Central memory CD8-positive, alpha-beta T cell (primary cell): ENCODE results near the gene RND3.

Source experiments
- ATAC-seq: fragments of 150-1000 bp; cut with Tn5 transposase; replicated peaks from 2 replicates; pipeline ENCODE4 v1.10.0; 2022; ENCODE audit warnings: mild to moderate bottlenecking, moderate FRiP score, moderate number of reproducible peaks; ENCODE audit not compliant: poor library complexity, severe bottlenecking; ENCODE audit errors: extremely low read depth
- DNase-seq, 2 donors: peaks; one replicate each; pipeline ENCODE4 v3.0.0; 2021; ENCODE audit warnings: low spot score in 2 of 2
- H3K27ac Mint-ChIP-seq: one replicate; pipeline ENCODE4 v1.8.0; 2022; ENCODE audit warnings: low read depth, mild to moderate bottlenecking, moderate library complexity, mixed read lengths
- H3K27me3 Mint-ChIP-seq: one replicate; pipeline ENCODE4 v1.8.0; 2022; ENCODE audit warnings: mixed read lengths
- H3K36me3 Mint-ChIP-seq: one replicate; pipeline ENCODE4 v1.8.0; 2022; ENCODE audit warnings: mild to moderate bottlenecking, moderate library complexity, mixed read lengths; ENCODE audit not compliant: insufficient read depth
- H3K4me1 Mint-ChIP-seq: one replicate; pipeline ENCODE4 v1.8.0; 2022; ENCODE audit warnings: mixed read lengths
- H3K4me3 Mint-ChIP-seq: one replicate; pipeline ENCODE4 v1.8.0; 2022; ENCODE audit warnings: mild to moderate bottlenecking, moderate library complexity, mixed read lengths
- H3K9me3 Mint-ChIP-seq: one replicate; pipeline ENCODE4 v1.8.0; 2022; ENCODE audit warnings: mixed read lengths

Gene RND3, protein sequence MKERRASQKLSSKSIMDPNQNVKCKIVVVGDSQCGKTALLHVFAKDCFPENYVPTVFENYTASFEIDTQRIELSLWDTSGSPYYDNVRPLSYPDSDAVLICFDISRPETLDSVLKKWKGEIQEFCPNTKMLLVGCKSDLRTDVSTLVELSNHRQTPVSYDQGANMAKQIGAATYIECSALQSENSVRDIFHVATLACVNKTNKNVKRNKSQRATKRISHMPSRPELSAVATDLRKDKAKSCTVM

DNA sequence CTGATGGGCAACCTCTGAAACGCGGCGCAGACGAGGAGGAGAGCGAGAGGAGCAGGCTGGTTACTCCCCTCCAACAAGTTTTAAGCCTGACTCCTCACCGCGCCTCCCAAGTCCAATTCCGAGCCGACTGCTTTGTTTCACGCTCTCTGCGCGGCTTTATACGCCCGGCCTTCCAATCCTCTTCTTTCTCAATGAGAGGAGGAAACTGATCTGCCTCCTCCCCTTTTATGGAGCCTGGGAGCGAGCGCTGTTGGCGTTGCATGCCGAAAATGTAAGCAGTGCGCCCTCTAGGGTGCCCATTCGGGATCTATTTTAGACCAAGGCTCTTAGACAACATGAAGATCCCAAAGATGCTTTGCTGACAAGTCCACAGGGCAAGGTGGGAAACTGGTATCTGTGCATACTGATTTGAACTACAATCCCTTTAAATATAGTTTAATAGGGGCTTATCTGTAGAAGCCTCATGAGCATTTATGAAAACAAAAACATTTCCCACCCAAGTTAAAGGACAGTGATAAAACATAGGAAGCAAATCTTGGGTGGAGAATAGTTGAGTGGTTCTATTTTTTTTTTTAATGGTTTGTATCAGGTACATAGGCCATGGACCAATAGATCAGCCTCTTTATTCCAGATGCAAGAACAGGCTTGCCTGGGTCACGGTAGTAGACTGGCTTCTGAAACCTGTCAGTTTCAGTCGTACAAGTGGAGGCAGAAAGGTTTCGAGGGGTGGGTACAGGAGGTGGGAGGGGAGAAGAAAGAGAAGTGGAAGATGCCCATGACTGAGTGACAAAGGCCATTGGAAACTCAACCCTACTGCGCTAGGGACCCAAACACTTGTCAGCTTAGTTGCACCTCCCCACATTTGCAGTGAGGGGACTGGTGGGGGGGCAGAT is at the start of gene RND3:
RND3 (minus strand) TSS at position 131 of the 893 bp plus-strand sequence. CDS start 250 bp downstream, outside the sequence.
- no peak for ATAC-seq
- DNase-seq, result no peak
- Mint-ChIP-seq H3K27ac (no peak within 1 kb of the TSS), H3K36me3 (no peaks in the 10 kb centered on the region), H3K27me3 (peaks cover 51% of the 10 kb centered on the region), H3K4me1 (peaks cover 14% of the 10 kb centered on the region), H3K4me3 (peak within 1 kb of the TSS; percentile 31), H3K9me3 (no peaks in the 10 kb centered on the region)

DNA sequence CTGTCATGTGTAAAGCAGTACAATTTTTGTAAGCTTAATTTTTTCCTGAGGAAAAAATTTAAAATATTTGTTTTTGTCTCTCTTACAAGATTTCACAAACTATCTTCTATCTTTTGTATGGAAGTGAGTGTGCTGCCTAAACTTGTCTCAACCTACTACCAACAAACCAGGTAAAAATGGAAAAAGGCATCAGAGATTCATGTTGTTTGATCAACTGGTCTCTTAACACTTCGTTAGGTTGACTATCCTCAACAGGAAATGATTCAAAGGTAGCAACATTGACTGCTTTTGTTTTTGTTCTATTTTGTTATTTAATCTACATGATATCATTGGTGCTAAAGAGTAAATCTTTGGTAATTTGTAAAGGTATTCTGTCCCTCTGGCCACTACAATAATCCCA is 47.7 kb upstream of the RND3 start:
- no peaks in the 10 kb centered on the region for H3K4me1 Mint-ChIP-seq
- no peak overlapping the region for H3K4me3 Mint-ChIP-seq
- no peaks in the 10 kb centered on the region for H3K9me3 Mint-ChIP-seq
- H3K27ac Mint-ChIP-seq, result no peak overlapping the region
- ATAC-seq (no peak), DNase-seq (no peak)
- H3K36me3 Mint-ChIP-seq, result no peaks in the 10 kb centered on the region
- H3K27me3 Mint-ChIP-seq, result no peaks in the 10 kb centered on the region

DNA sequence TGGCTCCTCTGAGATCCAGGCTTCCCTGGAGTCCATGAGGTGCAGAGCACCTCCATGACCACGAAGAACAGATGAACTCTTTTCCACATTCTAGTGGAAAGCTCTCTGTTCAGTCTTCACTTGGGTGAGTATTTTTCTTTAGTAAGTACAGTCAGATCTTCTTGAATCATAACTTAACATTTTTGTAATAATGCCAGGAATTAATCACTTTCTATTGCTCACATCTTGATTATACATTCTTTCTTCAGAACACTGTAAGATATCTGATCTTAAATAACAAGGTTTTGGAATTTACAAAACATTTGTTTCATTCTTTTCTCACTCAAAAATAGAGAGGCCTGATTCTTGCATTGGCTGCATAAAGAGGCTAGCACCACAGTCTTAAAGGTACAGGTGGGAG is 45.4 kb upstream of the RND3 start:
- H3K4me1 Mint-ChIP-seq, result no peaks in the 10 kb centered on the region
- H3K4me3 Mint-ChIP-seq, result no peak overlapping the region
- ATAC-seq (no peak), DNase-seq (no peak)
- H3K36me3 Mint-ChIP-seq, result no peaks in the 10 kb centered on the region
- no peaks in the 10 kb centered on the region for H3K9me3 Mint-ChIP-seq
- no peaks in the 10 kb centered on the region for H3K27me3 Mint-ChIP-seq
- H3K27ac Mint-ChIP-seq, result no peak overlapping the region

DNA sequence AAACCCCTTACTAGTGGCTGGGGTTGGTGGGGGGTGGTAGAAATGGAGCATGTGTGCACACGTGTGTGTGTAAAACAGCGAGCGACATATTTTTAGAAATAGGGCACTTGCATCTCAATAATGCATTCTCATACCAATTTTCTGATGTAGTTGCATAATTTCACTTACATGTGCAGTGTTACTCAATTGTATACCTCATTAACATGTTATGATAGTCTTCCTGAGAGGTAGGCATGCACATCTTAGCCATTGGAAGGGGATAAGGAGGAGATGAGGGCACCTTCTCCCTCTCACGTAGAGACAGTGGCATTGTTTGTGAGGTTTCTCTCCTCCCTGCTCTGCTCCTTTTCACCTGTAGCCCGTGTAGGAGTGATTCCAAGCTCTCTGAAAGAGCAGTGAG is 44.6 kb upstream of the RND3 start:
- ATAC-seq, result no peak
- no peaks in the 10 kb centered on the region for H3K9me3 Mint-ChIP-seq
- H3K27me3 Mint-ChIP-seq, result no peaks in the 10 kb centered on the region
- H3K27ac Mint-ChIP-seq, result no peak overlapping the region
- no peaks in the 10 kb centered on the region for H3K4me1 Mint-ChIP-seq
- H3K36me3 Mint-ChIP-seq, result no peaks in the 10 kb centered on the region
- no peak overlapping the region for H3K4me3 Mint-ChIP-seq
- DNase-seq, result no peak

DNA sequence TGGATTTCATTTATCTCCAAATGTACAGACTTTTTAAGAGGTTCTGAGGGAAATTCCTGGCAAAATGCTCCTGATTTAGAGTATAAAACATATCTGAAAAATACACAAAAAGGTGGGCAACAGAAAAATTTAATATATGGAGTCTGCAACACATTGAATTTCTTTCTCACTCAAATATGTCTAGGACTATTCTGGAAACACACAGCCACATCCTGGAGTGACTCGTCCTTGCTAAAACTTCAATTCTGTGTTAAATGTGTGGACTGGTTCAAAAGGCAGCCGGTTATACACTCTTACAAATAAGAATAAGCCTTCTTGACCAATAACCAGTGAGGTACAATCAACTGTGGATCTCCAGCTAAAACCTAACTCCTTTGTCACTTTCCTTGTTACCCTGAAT is 44.1 kb upstream of the RND3 start:
- Mint-ChIP-seq H3K4me3 (no peak overlapping the region), H3K27me3 (no peaks in the 10 kb centered on the region), H3K9me3 (no peaks in the 10 kb centered on the region), H3K36me3 (no peaks in the 10 kb centered on the region), H3K27ac (no peak overlapping the region), H3K4me1 (no peaks in the 10 kb centered on the region)
- no peak for DNase-seq
- no peak for ATAC-seq

DNA sequence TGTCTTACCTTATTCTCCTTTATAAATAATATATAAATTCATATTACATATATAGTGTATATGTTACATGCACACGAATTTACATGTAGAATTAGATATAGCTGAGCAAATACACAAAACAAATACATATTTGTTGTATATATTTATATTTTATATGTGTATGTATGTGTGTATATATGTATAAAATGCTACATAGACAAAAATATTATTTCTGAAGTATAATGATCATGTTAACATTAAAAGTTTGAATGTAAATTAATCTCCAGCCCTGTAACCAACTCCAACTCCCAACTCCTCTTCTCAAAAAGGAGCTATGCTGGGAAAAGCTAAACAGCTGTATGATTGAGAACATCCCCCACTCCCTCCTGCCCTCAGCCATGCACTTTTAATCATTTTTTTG is 42.7 kb upstream of the RND3 start:
- no peaks in the 10 kb centered on the region for H3K27me3 Mint-ChIP-seq
- no peaks in the 10 kb centered on the region for H3K36me3 Mint-ChIP-seq
- H3K4me1 Mint-ChIP-seq, result no peaks in the 10 kb centered on the region

DNA sequence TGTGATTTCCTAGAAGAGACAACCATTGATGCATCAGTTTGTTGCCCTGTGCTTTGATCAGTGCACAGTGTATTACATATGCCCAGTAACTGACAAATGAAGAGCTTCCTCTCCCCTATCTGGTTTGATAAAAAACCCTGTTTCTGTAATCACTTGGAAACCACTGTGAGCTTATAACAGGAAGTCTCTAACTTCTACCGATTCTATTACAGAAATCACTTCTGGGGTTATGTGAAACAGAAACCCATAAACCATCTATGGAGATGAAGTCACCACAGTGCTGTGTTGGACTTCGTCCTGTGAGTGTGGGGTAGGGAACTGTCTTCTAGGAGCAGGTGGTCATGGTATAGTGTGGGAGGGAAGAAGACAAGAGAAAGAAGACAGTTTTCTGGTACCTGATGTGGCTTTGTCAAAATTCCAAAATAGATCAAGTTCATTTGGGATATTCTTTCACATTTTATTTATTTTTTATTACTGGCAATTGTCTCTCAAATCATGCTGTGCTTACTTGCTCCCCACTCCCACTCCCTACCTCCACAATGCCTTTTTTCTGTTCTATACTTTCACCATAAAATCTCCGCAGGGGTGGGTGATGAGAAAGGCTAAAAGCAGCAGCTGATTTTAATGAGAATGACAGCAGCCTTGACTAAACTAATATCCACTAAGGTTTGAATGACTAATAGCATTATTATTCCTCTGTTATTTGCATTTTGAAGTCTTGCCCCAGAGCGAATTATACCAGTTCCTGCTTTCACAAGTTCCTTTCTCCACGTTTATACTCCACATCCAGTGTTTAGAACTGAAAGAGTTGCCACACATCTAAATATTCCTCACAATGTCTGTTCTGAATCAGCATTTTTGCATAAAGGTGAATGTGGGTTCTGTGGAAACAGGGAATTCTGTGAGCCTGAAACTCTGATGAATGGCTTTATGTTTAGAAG is 41.7 kb upstream of the RND3 start:
- Mint-ChIP-seq H3K4me1 (no peaks in the 10 kb centered on the region), H3K9me3 (no peaks in the 10 kb centered on the region), H3K27me3 (no peaks in the 10 kb centered on the region), H3K27ac (no peak overlapping the region), H3K4me3 (no peak overlapping the region), H3K36me3 (no peaks in the 10 kb centered on the region)
- DNase-seq (no peak), ATAC-seq (no peak)

More for the DNA sequence above, 42.7 kb upstream of the RND3 start:
- DNase-seq, result no peak
- H3K4me3 Mint-ChIP-seq, result no peak overlapping the region
- ATAC-seq, result no peak
- H3K9me3 Mint-ChIP-seq, result no peaks in the 10 kb centered on the region
- no peak overlapping the region for H3K27ac Mint-ChIP-seq

DNA sequence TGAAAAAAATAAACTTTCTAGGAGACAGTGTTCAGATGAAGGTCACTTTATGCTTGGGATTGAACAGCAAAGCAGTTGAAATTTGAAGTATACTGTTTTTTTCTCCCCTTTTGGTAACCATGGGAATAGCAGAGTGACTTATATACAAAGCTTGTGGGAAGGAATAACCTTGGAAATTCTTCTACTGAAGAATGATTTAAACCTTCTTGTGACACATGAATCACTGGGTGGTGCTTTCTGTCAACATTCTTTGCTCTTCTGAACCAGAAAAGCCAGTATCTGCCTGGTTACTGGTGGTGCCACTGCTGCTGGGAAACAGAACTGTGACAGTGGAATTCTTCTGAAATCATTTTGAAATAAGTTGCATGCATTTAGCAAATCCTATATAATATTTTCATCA is 39.4 kb upstream of the RND3 start:
- no peaks in the 10 kb centered on the region for H3K27me3 Mint-ChIP-seq
- H3K36me3 Mint-ChIP-seq, result no peaks in the 10 kb centered on the region
- ATAC-seq (no peak), DNase-seq (no peak)
- peaks cover 5% of the 10 kb centered on the region for H3K9me3 Mint-ChIP-seq
- H3K4me3 Mint-ChIP-seq, result no peak overlapping the region
- H3K4me1 Mint-ChIP-seq, result no peaks in the 10 kb centered on the region
- no peak overlapping the region for H3K27ac Mint-ChIP-seq

DNA sequence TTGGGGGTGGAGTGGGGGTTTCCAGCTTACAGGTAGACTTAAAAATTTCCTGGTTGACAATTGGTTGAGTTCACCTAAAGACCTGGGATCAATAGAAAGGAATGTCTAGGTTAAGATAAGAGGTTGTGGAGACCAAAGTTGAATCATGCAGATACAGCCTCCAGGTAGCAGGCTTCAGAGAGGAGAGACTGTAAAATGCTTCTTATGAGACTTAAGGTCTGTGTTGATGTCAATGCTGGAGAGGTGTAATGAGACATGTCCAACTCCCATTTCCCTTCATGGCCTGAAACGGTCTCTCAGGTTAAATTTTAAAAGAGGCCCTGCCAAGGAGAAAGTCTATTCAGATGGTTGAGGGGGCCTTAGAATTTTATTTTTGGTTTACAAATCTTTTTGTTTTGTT is 38.5 kb upstream of the RND3 start:
- no peak overlapping the region for H3K4me3 Mint-ChIP-seq
- H3K36me3 Mint-ChIP-seq, result no peaks in the 10 kb centered on the region
- H3K4me1 Mint-ChIP-seq, result no peaks in the 10 kb centered on the region
- DNase-seq (no peak), ATAC-seq (no peak)
- peaks cover 11% of the 10 kb centered on the region for H3K9me3 Mint-ChIP-seq
- H3K27me3 Mint-ChIP-seq, result no peaks in the 10 kb centered on the region
- H3K27ac Mint-ChIP-seq, result no peak overlapping the region

DNA sequence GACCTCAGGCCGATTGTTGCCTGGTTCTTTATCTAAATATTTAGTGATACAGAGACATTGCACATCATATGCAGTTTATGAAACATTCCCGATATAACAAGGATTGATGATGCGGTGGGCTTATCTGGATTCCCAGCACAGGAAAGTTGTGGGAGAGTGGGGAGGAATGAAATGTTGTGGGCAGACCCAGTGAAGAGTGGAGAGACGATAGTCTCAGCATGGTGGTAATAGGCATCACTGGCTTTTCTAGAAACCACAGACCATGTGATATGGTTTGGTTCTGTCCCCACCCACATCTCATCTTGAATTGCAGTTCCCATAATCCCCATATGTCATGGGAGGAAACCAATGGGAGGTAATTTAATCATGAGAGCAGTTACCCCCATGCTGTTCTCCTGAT is 34.8 kb upstream of the RND3 start:
- no peaks in the 10 kb centered on the region for H3K27me3 Mint-ChIP-seq
- H3K9me3 Mint-ChIP-seq, result peaks cover 15% of the 10 kb centered on the region
- no peak overlapping the region for H3K27ac Mint-ChIP-seq
- H3K4me3 Mint-ChIP-seq, result no peak overlapping the region
- no peaks in the 10 kb centered on the region for H3K4me1 Mint-ChIP-seq
- no peak for DNase-seq
- H3K36me3 Mint-ChIP-seq, result no peaks in the 10 kb centered on the region
- no peak for ATAC-seq

DNA sequence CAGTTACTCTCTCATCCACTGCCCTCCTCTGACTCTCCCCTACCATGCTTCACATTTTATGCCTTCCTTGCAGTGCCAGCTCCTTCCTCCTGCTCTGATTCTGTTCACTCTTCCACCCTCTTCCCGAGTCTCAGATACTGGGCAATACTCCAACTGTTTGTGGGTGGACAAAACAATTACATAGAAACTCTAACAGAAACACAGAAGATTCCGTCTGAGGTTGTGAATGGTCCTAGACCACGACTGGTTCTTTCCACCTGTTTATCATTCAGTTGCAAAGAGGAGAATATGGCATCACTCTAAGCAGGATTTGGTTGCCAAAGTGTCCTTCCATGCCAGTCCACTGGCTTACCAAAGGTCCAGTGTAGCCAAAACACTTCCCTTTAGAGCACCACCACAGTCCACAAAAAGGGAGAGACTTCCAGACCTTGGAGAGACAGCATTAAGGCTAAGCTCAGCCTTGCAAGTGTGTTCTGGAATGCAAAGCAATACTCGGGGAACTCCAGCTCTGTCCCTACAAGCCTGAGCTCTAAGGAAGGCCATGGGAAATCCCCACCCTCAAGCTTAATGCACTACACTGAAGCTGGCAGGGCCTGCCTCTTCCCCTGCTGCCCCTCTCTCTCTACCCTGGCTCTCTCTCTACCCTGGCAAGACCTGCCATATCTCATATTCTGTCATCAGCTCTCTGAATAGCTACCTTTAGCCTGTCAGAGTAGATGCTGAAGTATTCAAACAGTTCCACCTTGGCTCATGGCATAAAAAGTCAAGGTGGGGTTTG is 33.6 kb upstream of the RND3 start:
- Mint-ChIP-seq H3K4me1 (no peaks in the 10 kb centered on the region), H3K27me3 (no peaks in the 10 kb centered on the region), H3K36me3 (peaks cover 2% of the 10 kb centered on the region), H3K4me3 (no peak overlapping the region), H3K27ac (no peak overlapping the region), H3K9me3 (peaks cover 20% of the 10 kb centered on the region)
- DNase-seq (no peak), ATAC-seq (no peak)

DNA sequence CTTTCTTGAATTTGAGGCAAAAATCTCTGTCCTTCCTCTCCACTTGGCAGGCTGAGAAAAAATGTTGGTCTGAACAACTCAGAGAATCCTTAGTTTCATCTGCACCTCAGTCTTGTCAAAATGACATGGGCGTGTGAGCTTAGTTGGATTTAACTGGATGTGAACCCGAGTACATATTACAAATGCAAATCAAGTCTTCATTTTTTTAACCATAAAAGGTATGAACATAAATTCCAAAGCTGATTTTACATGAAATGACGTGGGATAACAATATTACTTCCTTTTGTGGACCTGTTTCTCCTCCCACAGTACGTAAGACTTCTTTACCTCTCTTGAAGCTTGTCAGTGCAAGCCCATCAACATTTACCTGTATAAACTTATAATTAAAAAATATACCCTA is 32.6 kb upstream of the RND3 start:
- no peaks in the 10 kb centered on the region for H3K4me1 Mint-ChIP-seq

More for the DNA sequence above, 32.6 kb upstream of the RND3 start:
- DNase-seq (no peak), ATAC-seq (no peak)
- Mint-ChIP-seq H3K27me3 (no peaks in the 10 kb centered on the region), H3K9me3 (peaks cover 20% of the 10 kb centered on the region), H3K27ac (no peak overlapping the region), H3K36me3 (peaks cover 2% of the 10 kb centered on the region), H3K4me3 (no peak overlapping the region)
